HEK293T (cell line): ENCODE data around the gene CCND2.

Source experiments
- BHLHE40 ChIP-seq: fragments of 450-650 bp; IDR thresholded peaks from 2 replicates; pipeline ENCODE4 v1.6.1; 2016; ENCODE audit warnings: mild to moderate bottlenecking, moderate library complexity, borderline replicate concordance
- CTBP1 ChIP-seq: fragments of 450-650 bp; IDR thresholded peaks from 2 replicates; pipeline ENCODE4 v1.6.1; 2016; ENCODE audit warnings: borderline replicate concordance
- ELF4 ChIP-seq: fragments of 450-650 bp; IDR thresholded peaks from 2 replicates; pipeline ENCODE4 v1.6.1; 2017; ENCODE audit warnings: antibody characterized with exemption
- FOXA1 ChIP-seq: fragments of 450-650 bp; IDR thresholded peaks from 2 replicates; pipeline ENCODE4 v1.6.1; 2016; ENCODE audit warnings: mild to moderate bottlenecking
- FOXK2 ChIP-seq: fragments of 450-650 bp; IDR thresholded peaks from 2 replicates; pipeline ENCODE4 v1.6.1; 2016; ENCODE audit warnings: mild to moderate bottlenecking
- FOXM1 ChIP-seq: fragments of 450-650 bp; IDR thresholded peaks from 2 replicates; pipeline ENCODE4 v1.6.1; 2017; ENCODE audit warnings: mild to moderate bottlenecking, borderline replicate concordance
- NFRKB ChIP-seq: fragments of 450-650 bp; IDR thresholded peaks from 2 replicates; pipeline ENCODE4 v1.6.1; 2016; ENCODE audit warnings: mild to moderate bottlenecking, moderate library complexity
- SP1 ChIP-seq: fragments of 450-650 bp; IDR thresholded peaks from 2 replicates; pipeline ENCODE4 v1.6.1; 2017
- SUZ12 ChIP-seq: fragments of 450-650 bp; IDR thresholded peaks from 2 replicates; pipeline ENCODE4 v1.6.1; 2016; ENCODE audit warnings: mild to moderate bottlenecking
- TARDBP ChIP-seq: fragments of 450-650 bp; IDR thresholded peaks from 2 replicates; pipeline ENCODE4 v1.6.1; 2016
- ZNF384 ChIP-seq: fragments of 450-650 bp; IDR thresholded peaks from 2 replicates; pipeline ENCODE4 v1.6.1; 2016

DNA sequence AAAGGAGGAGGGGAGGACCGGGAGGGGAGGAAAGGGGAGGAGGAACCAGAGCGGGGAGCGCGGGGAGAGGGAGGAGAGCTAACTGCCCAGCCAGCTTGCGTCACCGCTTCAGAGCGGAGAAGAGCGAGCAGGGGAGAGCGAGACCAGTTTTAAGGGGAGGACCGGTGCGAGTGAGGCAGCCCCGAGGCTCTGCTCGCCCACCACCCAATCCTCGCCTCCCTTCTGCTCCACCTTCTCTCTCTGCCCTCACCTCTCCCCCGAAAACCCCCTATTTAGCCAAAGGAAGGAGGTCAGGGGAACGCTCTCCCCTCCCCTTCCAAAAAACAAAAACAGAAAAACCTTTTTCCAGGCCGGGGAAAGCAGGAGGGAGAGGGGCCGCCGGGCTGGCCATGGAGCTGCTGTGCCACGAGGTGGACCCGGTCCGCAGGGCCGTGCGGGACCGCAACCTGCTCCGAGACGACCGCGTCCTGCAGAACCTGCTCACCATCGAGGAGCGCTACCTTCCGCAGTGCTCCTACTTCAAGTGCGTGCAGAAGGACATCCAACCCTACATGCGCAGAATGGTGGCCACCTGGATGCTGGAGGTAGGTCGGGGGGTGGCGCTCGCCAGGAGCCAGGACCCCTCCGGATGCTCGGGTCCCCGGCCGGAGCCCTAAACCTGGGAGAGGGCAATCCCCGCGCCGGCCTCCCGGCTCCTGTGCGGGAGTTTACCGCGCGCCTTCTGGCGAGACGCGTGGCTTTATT lies at the start of gene CCND2:
- TF ChIP-seq NFRKB (no peak), BHLHE40 (no peak), FOXA1 (no peak), FOXK2 (no peak), SUZ12 (no peak), SP1 (no peak), ZNF384 (no peak), CTBP1 (no peak), ELF4 (no peak; the same call in 1 of the 2 replicates), TARDBP (no peak), FOXM1 (no peak)
